Ascending aorta (tissue), 2 donors: ENCODE results near the gene UBE2L5. TPM values are rescaled to one million over a fixed set of nuclear protein-coding genes. Genes with fewer than 3 reads are reported as not detected.
A peak's percentile ranks its signal among the peaks of the same experiment; 100 is the strongest.

Experiments used
- DNase-seq, 2 donors: peaks; one replicate each; pipeline ENCODE4 v3.0.0-alpha.2; 2019; ENCODE audit warnings: low spot score in 2 of 2
- H3K27ac ChIP-seq, 2 donors: fragments of 200-600 bp; sonication (generic); one replicate each; pipeline ENCODE4 v1.5.1; 2016 to 2017; ENCODE audit warnings: mild to moderate bottlenecking in 1 of 2
- H3K27me3 ChIP-seq: fragments of 200-600 bp; sonication (generic); one replicate; pipeline ENCODE4 v1.5.1; 2017
- H3K36me3 ChIP-seq, 2 donors: fragments of 200-600 bp; sonication (generic); one replicate each; pipeline ENCODE4 v1.5.1; 2016
- H3K4me1 ChIP-seq, 2 donors: fragments of 200-600 bp; sonication (generic); one replicate each; pipeline ENCODE4 v1.5.1; 2016 to 2017; ENCODE audit warnings: mild to moderate bottlenecking in 1 of 2
- H3K4me3 ChIP-seq, 2 donors: fragments of 200-600 bp; sonication (generic); one replicate each; pipeline ENCODE4 v1.5.1; 2016 to 2017; ENCODE audit warnings: mild to moderate bottlenecking in 1 of 2
- H3K9me3 ChIP-seq, 2 donors: fragments of 200-600 bp; sonication (generic); one replicate each; pipeline ENCODE4 v1.5.1; 2016
- intact Hi-C: fragments of 100-400 bp; cut with DNase I; formaldehyde crosslinking; loops from one replicate; pipeline ENCODE4 v1.15.1; 2023
- total RNA-seq: library from RNA; depleted of rRNA; stranded (reverse); fragments of >200 nt; gene quantifications from one replicate; pipeline ENCODE4 v1.1.0, GENCODE V29; 2016
- TF ChIP-seq, protein P1 (sequence below), 3 experiments: fragments of 200-600 bp in 2 of 3; fragments of 450-650 bp in 1 of 3; sonication (generic) in 2 of 3; IDR thresholded peaks; one replicate each; pipeline ENCODE4 v1.5.1; 2016 to 2019; ENCODE audit warnings: antibody characterized with exemption in 3 of 3, mild to moderate bottlenecking in 1 of 3, moderate library complexity in 1 of 3

The UBE2L5 gene
- total RNA-seq, 1 donor from 2014 or later = not detected

DNA sequence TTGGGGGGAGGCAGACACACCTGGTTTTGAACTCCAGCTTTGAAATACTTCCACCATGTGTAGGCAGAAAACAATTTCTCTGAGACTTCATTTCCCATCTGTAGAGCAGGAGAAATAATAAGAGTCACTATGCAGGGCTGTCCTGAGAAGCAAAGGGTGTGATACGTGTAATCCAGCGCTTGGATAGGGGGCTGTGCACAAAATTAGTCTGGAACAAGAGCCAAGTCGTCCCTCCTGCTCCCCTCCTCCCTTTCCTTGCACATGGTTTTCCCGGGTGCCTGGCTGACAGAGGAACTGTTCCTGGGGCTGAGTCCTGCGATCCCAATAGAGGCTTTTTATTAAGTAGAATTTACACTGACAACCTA, 29.6 kb upstream of the UBE2L5 start:
- DNase-seq = no peak
- intact Hi-C loops = no loop called here
- H3K4me3 ChIP-seq = no peak overlapping the region
- no peaks in the 10 kb centered on the region for H3K27me3 ChIP-seq
- H3K27ac ChIP-seq = no peak overlapping the region
- no peaks in the 10 kb centered on the region for H3K4me1 ChIP-seq
- TF ChIP-seq, protein P1, sequence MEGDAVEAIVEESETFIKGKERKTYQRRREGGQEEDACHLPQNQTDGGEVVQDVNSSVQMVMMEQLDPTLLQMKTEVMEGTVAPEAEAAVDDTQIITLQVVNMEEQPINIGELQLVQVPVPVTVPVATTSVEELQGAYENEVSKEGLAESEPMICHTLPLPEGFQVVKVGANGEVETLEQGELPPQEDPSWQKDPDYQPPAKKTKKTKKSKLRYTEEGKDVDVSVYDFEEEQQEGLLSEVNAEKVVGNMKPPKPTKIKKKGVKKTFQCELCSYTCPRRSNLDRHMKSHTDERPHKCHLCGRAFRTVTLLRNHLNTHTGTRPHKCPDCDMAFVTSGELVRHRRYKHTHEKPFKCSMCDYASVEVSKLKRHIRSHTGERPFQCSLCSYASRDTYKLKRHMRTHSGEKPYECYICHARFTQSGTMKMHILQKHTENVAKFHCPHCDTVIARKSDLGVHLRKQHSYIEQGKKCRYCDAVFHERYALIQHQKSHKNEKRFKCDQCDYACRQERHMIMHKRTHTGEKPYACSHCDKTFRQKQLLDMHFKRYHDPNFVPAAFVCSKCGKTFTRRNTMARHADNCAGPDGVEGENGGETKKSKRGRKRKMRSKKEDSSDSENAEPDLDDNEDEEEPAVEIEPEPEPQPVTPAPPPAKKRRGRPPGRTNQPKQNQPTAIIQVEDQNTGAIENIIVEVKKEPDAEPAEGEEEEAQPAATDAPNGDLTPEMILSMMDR (IDR thresholded peaks at IDR 0.05) = no peak
- H3K9me3 ChIP-seq = no peaks in the 10 kb centered on the region
- no peaks in the 10 kb centered on the region for H3K36me3 ChIP-seq

DNA sequence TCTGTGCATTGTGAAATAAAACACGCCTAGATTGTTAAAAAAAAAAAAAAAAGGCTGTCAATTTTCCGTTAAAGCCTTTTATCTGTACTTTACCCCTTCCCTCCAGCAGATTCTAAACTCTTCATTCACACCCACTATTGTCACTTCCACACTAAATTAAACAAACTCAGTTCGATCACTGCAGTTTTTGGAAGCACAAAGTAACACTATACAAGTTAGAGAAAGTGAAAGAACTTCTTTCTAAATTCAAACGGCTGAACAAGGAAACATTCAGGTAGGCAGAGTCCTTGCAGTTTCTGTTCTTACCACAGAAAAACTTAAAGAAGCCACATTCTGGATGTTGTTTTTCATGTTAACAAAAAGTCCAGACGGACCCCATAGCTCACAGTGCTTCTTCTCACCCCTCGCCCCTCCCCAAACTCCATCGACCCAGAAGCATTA, 27.5 kb upstream of the UBE2L5 start:
- H3K36me3 ChIP-seq = no peaks in the 10 kb centered on the region
- no peak for DNase-seq
- H3K27me3 ChIP-seq = no peaks in the 10 kb centered on the region
- H3K4me1 ChIP-seq = no peaks in the 10 kb centered on the region
- no peaks in the 10 kb centered on the region for H3K9me3 ChIP-seq
- TF ChIP-seq, protein P1 (IDR thresholded peaks at IDR 0.05) = no peak
- H3K27ac ChIP-seq = peak overlapping the region; percentile 58 to 89
- peak overlapping the region; percentile 65 to 86 for H3K4me3 ChIP-seq
- intact Hi-C loops = loop anchor here (1.0 to 5.0 kb wide), 4 partner anchors 50 to 408 kb away; partner anchors contain the start of gene KATNAL1

DNA sequence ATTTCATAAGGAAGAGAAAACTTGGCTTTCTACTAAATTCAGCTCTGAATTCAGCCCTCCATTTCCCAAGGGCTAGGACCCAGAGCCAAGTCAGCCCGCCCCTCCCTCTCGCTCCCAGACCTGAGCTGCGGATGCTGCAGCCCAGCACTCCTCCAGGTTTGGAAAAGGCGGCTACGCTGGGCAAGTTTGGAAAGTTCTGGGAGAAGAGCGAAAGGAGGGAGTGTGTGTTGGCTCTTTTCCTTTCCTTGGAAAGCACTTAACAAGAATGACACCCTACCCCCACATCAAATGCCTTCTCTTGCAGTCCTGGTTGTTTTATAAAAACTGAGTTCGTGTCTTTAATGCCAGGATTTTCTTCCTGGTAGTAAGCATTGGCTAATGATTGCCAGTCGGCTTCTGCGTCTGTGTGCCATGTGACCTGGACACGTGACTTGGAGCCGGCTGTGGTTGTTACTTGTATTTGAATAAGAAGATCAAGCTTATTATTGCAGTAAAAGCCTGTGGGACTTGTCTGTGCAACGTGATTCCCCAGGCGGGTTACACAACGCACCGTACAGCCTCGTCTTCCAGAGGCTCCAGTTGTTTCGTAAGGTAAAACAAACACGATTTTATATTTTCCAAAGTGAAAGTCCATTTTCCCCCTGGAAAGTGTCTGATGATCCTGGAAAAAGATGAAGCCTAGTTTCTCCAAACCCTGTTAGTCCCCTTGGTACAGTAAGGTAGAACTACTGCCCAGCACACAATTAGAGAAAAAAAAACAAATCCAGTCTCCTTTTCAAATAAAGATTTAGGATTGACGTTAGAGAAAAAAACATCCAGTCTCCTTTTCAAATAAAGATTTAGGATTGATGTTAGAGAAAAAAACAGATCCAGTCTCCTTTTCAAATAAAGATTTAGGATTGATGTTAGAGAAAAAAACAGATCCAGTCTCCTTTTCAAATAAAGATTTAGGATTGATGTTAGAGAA, 26.8 kb upstream of the UBE2L5 start:
- Histone ChIP-seq H3K27me3 (no peaks in the 10 kb centered on the region), H3K36me3 (no peaks in the 10 kb centered on the region), H3K9me3 (no peaks in the 10 kb centered on the region), H3K4me1 (no peaks in the 10 kb centered on the region), H3K4me3 (peak overlapping the region; percentile 65 to 86), H3K27ac (peak overlapping the region; percentile 58 to 89)
- TF ChIP-seq, protein P1 (IDR thresholded peaks at IDR 0.05) = no peak
- intact Hi-C loops = loop anchor here (1.0 to 5.0 kb wide), 4 partner anchors 49 to 407 kb away; partner anchors contain the start of gene KATNAL1
- peak; percentile 85 to 95 for DNase-seq

DNA sequence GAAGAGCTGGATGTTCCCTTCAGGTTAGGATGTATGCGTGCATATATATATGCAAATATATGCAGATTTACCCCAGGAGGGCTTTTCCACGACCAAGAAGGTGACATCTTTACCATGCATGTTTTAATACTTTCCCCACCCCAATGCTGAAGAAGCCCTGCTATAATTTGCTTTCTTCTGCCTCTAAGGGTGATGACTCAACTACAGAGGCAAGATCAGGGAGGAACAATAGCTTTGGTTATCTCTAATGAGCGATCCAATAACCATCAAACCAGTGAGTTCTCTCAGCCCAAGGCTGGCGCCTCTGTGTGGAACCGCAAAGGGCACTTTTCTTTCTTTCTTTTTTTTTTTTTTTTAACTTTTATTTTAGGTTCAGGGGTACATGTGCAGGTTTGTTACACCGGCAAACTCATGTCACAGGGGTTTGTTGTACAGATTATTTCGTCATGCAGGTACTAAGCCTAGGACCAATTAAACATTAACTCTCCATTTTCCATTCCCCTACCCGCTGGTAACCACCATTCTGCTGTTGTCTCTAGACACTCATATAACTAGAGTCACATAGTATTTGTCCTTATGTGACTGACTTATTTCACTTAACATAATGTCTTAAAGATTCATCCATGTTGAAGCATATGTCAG, 25.7 kb upstream of the UBE2L5 start:
- H3K9me3 ChIP-seq = no peaks in the 10 kb centered on the region
- no peaks in the 10 kb centered on the region for H3K27me3 ChIP-seq
- H3K36me3 ChIP-seq = no peaks in the 10 kb centered on the region
- TF ChIP-seq, protein P1 (IDR thresholded peaks at IDR 0.05) = no peak
- H3K4me3 ChIP-seq = peak overlapping the region in 1 of 2 donors; percentile 86
- no peak for DNase-seq
- H3K4me1 ChIP-seq = no peaks in the 10 kb centered on the region
- H3K27ac ChIP-seq = no peak overlapping the region
- intact Hi-C loops = loop anchor here (5.0 kb wide), 1 partner anchor 406 kb away; no protein-coding TSS in a partner anchor

DNA sequence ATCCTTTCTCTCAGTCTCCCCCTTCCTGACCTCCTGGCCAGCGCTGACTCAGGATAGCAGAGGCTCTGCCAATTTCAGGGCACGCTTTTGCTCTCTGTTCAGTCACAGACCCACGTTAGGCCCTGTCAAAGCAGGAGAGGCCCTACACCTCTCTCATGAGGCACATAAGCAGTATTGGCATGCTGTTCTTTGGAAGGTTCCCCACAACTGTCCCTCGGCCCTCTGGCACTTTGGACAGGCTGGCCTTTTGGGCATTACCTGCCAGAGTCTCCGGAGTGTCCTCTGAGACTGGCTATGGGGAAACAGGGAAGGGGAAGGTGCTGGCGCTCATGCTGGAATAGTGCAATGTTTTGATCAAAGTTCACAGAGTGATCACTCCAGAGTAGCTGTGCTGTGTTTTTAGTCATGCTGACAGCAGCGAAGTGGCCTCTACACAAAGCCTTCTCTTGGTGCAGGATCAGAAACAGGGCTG, 23.7 kb upstream of the UBE2L5 start:
- Histone ChIP-seq H3K27me3 (no peaks in the 10 kb centered on the region), H3K4me3 (no peak overlapping the region), H3K36me3 (no peaks in the 10 kb centered on the region), H3K9me3 (no peaks in the 10 kb centered on the region), H3K4me1 (no peaks in the 10 kb centered on the region), H3K27ac (peak overlapping the region in 1 of 2 donors; percentile 51)
- TF ChIP-seq, protein P1 (IDR thresholded peaks at IDR 0.05) = no peak
- DNase-seq = no peak
- intact Hi-C loops = loop anchor here (2.0 to 5.0 kb wide), 2 partner anchors 218 to 404 kb away; partner anchors contain the start of gene USPL1
